Glutamatergic neuron (in vitro differentiated cells): ENCODE data around the gene PCSK9. TPM values are rescaled to one million over a fixed set of nuclear protein-coding genes. Genes with fewer than 3 reads are reported as not detected.

Experiments
- DNase-seq: peaks from one replicate; pipeline ENCODE4 v3.0.0; 2022
- H3K27ac Mint-ChIP-seq: one replicate; pipeline ENCODE4 v1.8.0; 2020; ENCODE audit warnings: mild to moderate bottlenecking, mixed read lengths, inconsistent platforms; ENCODE audit not compliant: unreplicated experiment
- H3K27me3 Mint-ChIP-seq: one replicate; pipeline ENCODE4 v1.8.0; 2020; ENCODE audit warnings: mild to moderate bottlenecking, moderate library complexity, mixed read lengths, inconsistent platforms; ENCODE audit not compliant: unreplicated experiment
- H3K36me3 Mint-ChIP-seq: one replicate; pipeline ENCODE4 v1.8.0; 2020; ENCODE audit warnings: mild to moderate bottlenecking, mixed read lengths, inconsistent platforms; ENCODE audit not compliant: unreplicated experiment
- H3K4me1 Mint-ChIP-seq: one replicate; pipeline ENCODE4 v1.8.0; 2020; ENCODE audit warnings: mild to moderate bottlenecking, low read depth, mixed read lengths, inconsistent platforms; ENCODE audit not compliant: unreplicated experiment
- H3K4me3 Mint-ChIP-seq: one replicate; pipeline ENCODE4 v1.8.0; 2020; ENCODE audit warnings: mild to moderate bottlenecking, mixed read lengths, inconsistent platforms; ENCODE audit not compliant: unreplicated experiment
- H3K9me3 Mint-ChIP-seq: one replicate; pipeline ENCODE4 v1.8.0; 2020; ENCODE audit warnings: mild to moderate bottlenecking, moderate library complexity, mixed read lengths, inconsistent platforms; ENCODE audit not compliant: unreplicated experiment
- total RNA-seq: library from RNA; stranded (reverse); fragmentation: NEBNext Ultra II Directional; extraction: Animal tissue kit (Norgen Biotek cat#: 25700); gene quantifications from one replicate; pipeline ENCODE4 v1.2.1, GENCODE V29; 2021; ENCODE audit not compliant: unreplicated experiment
- TF ChIP-seq, protein P1 (sequence below): fragments of 200-600 bp; sonication (generic); IDR thresholded peaks from one replicate; pipeline ENCODE4 v1.5.0; 2021; ENCODE audit not compliant: partially characterized antibody, unreplicated experiment

Gene PCSK9
- total RNA-seq, 1 donor from 2014 or later: 2.1 TPM

DNA sequence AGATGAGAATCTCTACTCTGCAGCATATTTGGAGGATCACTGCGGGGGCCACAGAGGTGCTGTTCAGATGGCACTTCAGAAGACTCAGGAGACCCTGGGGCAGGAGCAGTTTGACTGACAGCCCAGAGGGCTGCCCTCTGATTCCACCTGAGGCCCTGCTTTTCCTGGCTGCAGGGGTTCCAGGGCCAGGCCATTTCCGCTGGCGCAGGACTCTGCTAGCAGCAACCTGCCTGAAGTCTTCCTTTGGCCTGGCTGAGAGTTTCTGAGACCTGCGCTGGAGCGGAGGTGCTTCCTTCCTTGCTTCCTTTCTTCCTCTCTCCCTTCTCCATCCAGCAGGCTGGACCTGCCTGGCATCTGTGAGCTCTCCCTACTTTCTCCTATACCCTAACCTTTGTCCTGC lies 11.8 kb downstream of the PCSK9 start:
- peaks cover 3% of the 10 kb centered on the region for H3K9me3 Mint-ChIP-seq
- TF ChIP-seq, protein P1, sequence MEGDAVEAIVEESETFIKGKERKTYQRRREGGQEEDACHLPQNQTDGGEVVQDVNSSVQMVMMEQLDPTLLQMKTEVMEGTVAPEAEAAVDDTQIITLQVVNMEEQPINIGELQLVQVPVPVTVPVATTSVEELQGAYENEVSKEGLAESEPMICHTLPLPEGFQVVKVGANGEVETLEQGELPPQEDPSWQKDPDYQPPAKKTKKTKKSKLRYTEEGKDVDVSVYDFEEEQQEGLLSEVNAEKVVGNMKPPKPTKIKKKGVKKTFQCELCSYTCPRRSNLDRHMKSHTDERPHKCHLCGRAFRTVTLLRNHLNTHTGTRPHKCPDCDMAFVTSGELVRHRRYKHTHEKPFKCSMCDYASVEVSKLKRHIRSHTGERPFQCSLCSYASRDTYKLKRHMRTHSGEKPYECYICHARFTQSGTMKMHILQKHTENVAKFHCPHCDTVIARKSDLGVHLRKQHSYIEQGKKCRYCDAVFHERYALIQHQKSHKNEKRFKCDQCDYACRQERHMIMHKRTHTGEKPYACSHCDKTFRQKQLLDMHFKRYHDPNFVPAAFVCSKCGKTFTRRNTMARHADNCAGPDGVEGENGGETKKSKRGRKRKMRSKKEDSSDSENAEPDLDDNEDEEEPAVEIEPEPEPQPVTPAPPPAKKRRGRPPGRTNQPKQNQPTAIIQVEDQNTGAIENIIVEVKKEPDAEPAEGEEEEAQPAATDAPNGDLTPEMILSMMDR: no peak
- H3K4me1 Mint-ChIP-seq: peaks cover 1% of the 10 kb centered on the region
- H3K4me3 Mint-ChIP-seq: no peak overlapping the region
- no peaks in the 10 kb centered on the region for H3K36me3 Mint-ChIP-seq
- DNase-seq: no peak
- H3K27me3 Mint-ChIP-seq: peaks cover 5% of the 10 kb centered on the region
- H3K27ac Mint-ChIP-seq: no peak overlapping the region

DNA sequence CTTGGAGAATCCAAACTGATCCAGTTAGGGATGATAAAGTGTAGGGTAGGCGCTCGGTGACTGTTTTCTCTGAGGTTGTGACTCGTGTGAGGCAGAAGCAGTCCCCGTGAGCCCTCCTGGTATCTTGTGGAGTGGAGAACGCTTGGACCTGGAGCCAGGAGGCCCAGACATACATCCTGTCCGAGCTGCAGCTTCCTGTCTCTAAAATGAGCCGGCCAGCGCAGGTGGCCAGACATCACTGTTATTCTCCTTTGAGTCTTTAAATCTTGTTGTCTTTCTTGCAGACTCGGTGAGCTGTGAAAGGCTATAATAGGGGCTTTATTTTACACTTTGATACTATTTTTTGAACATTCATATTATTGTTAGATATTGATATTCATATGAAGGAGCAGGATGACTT lies 12.3 kb downstream of the PCSK9 start:
- no peak overlapping the region for H3K27ac Mint-ChIP-seq
- peaks cover 3% of the 10 kb centered on the region for H3K9me3 Mint-ChIP-seq
- no peak for DNase-seq
- TF ChIP-seq, protein P1: no peak
- H3K4me1 Mint-ChIP-seq: peaks cover 1% of the 10 kb centered on the region
- peaks cover 6% of the 10 kb centered on the region for H3K27me3 Mint-ChIP-seq
- no peaks in the 10 kb centered on the region for H3K36me3 Mint-ChIP-seq
- H3K4me3 Mint-ChIP-seq: no peak overlapping the region

DNA sequence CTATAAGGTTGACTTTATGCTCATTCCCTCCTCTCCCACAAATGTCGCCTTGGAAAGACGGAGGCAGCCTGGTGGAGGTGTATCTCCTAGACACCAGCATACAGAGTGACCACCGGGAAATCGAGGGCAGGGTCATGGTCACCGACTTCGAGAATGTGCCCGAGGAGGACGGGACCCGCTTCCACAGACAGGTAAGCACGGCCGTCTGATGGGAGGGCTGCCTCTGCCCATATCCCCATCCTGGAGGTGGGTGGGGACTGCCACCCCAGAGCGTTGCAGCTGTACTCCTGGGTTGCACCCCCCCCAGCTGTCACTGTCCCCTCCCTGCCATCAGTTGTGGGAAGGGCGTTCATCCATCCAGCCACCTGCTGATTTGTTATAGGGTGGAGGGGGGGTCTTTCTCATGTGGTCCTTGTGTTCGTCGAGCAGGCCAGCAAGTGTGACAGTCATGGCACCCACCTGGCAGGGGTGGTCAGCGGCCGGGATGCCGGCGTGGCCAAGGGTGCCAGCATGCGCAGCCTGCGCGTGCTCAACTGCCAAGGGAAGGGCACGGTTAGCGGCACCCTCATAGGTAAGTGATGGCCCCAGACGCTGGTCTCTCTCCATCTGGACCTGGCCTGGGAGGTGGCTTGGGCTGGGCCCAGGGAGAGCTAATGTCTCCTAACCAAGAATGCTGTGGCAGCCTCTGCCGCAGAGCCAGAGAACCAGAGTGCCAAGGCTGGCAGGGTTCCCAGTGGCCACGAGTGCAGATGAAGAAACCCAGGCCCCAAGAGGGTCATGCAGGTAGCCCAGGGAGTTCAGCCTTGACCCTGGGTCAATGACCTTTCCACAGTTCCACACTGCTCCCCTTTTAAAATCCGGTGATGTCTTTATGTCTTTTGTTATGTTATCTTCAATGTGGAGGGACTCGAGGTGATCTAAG lies 13.1 kb downstream of the PCSK9 start:
- peaks cover 1% of the 10 kb centered on the region for H3K4me1 Mint-ChIP-seq
- H3K4me3 Mint-ChIP-seq: no peak overlapping the region
- peaks cover 8% of the 10 kb centered on the region for H3K27me3 Mint-ChIP-seq
- H3K36me3 Mint-ChIP-seq: no peaks in the 10 kb centered on the region
- DNase-seq: no peak
- H3K9me3 Mint-ChIP-seq: peaks cover 3% of the 10 kb centered on the region
- H3K27ac Mint-ChIP-seq: no peak overlapping the region
- TF ChIP-seq, protein P1: no peak

DNA sequence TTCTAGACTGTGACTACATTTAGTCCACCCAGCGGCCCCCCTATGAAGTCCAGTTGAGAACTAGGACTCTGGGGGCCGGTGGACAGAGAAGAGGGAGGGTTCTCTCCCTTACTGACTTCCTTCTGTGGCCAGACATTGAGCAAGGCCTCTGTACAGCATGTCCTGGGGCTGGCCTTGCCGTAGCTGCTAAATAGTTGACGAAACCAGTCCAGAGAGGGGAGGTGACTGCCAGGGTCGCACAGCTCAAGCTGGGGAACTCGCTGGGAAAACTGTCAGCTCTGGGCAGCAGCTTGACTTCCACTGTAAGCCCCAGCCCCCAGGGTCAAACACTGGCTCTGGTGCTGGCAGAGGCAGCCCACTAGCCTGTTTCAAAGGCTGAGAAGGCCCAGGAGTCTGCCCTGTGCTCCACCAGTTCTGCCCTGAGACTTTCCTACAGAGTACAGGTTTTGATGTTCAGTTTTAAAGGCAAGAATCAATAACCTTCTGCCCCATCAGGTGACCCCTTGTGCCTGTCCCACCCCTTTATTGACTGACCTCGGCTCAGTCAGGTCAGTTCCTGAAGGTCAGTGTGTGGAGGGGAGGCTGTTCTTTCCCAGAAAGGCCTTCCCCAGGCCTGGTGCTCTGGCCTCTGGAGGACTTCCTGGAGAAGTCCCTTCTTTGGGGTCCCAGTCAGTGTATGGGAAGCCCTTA lies 14.1 kb downstream of the PCSK9 start:
- no peak for DNase-seq
- peaks cover 1% of the 10 kb centered on the region for H3K4me1 Mint-ChIP-seq
- peaks cover 11% of the 10 kb centered on the region for H3K27me3 Mint-ChIP-seq
- H3K36me3 Mint-ChIP-seq: no peaks in the 10 kb centered on the region
- TF ChIP-seq, protein P1: no peak
- H3K9me3 Mint-ChIP-seq: peaks cover 3% of the 10 kb centered on the region
- no peak overlapping the region for H3K27ac Mint-ChIP-seq
- H3K4me3 Mint-ChIP-seq: no peak overlapping the region

DNA sequence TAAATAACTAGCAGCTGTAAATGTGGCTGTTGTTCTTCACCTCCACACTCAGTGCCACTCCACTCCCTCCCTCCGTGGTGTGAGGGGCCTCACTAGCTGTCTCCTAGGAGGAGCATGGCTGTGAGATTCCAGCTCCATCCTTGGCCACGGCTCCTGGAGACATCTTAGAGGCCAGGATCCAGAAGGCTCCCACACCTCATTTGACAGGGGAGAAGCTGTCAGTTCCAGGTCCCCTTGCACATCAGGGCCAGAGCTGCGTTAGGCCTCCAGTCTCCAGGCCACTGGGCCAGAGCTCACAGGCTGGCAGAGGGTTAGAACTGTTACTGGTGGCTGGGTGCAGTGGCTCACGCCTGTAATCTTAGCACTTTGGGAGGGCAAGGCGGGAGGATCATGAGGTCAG lies 15.0 kb downstream of the PCSK9 start:
- no peaks in the 10 kb centered on the region for H3K9me3 Mint-ChIP-seq
- no peak for DNase-seq
- H3K27ac Mint-ChIP-seq: peak overlapping the region; percentile 17
- peaks cover 1% of the 10 kb centered on the region for H3K4me1 Mint-ChIP-seq
- H3K4me3 Mint-ChIP-seq: no peak overlapping the region
- TF ChIP-seq, protein P1: no peak
- H3K27me3 Mint-ChIP-seq: peaks cover 9% of the 10 kb centered on the region
- H3K36me3 Mint-ChIP-seq: no peaks in the 10 kb centered on the region
